Endothelial cell (in vitro differentiated cells): ENCODE measurements around the gene CCER1. TPM values are rescaled to one million over a fixed set of nuclear protein-coding genes. Genes with fewer than 3 reads are reported as not detected.

Experiments
- DNase-seq: peaks from one replicate; pipeline ENCODE4 v3.0.0; 2021; ENCODE audit warnings: low spot score
- H3K27ac Mint-ChIP-seq: one replicate; pipeline ENCODE4 v1.8.0; 2021; ENCODE audit warnings: mixed read lengths, inconsistent platforms; ENCODE audit not compliant: unreplicated experiment
- H3K27me3 Mint-ChIP-seq: one replicate; pipeline ENCODE4 v1.8.0; 2021; ENCODE audit warnings: mild to moderate bottlenecking, moderate library complexity, mixed read lengths, inconsistent platforms; ENCODE audit not compliant: unreplicated experiment
- H3K36me3 Mint-ChIP-seq: one replicate; pipeline ENCODE4 v1.8.0; 2021; ENCODE audit warnings: mild to moderate bottlenecking, low read depth, mixed read lengths, inconsistent platforms; ENCODE audit not compliant: unreplicated experiment
- H3K4me1 Mint-ChIP-seq: one replicate; pipeline ENCODE4 v1.8.0; 2021; ENCODE audit warnings: mild to moderate bottlenecking, mixed read lengths, inconsistent platforms; ENCODE audit not compliant: unreplicated experiment
- H3K4me3 Mint-ChIP-seq: one replicate; pipeline ENCODE4 v1.8.0; 2021; ENCODE audit warnings: mild to moderate bottlenecking, mixed read lengths, inconsistent platforms; ENCODE audit not compliant: unreplicated experiment
- H3K9me3 Mint-ChIP-seq: one replicate; pipeline ENCODE4 v1.8.0; 2021; ENCODE audit warnings: mixed read lengths, inconsistent platforms; ENCODE audit not compliant: unreplicated experiment
- CTCF ChIP-seq: fragments of 200-600 bp; sonication (generic); IDR thresholded peaks from one replicate; pipeline ENCODE4 v1.5.0; 2021; ENCODE audit warnings: antibody characterized with exemption; ENCODE audit not compliant: unreplicated experiment
- total RNA-seq: library from RNA; stranded (reverse); fragmentation: NEBNext Ultra II Directional; extraction: Animal tissue kit (Norgen Biotek cat#: 25700); gene quantifications from one replicate; pipeline ENCODE4 v1.2.1, GENCODE V29; 2021; ENCODE audit not compliant: unreplicated experiment

The CCER1 gene
- total RNA-seq, 1 donor from 2014 or later: not detected

GRCh38 chr12:90954428-90954827 lies 548 bp downstream of the CCER1 start:
- no peaks in the 10 kb centered on the region for H3K27me3 Mint-ChIP-seq
- TF ChIP-seq CTCF: no peak
- no peak overlapping the region for H3K4me3 Mint-ChIP-seq

GRCh38 chr12:90953956-90954421 lies 987 bp downstream of the CCER1 start:
- Mint-ChIP-seq H3K36me3 (no peaks in the 10 kb centered on the region), H3K27me3 (no peaks in the 10 kb centered on the region), H3K4me3 (no peak overlapping the region), H3K27ac (no peak overlapping the region), H3K4me1 (no peaks in the 10 kb centered on the region), H3K9me3 (no peaks in the 10 kb centered on the region)
- no peak for DNase-seq
- TF ChIP-seq CTCF: peak; percentile 46

More at GRCh38 chr12:90954428-90954827, 548 bp downstream of the CCER1 start:
- no peak overlapping the region for H3K27ac Mint-ChIP-seq
- H3K36me3 Mint-ChIP-seq: no peaks in the 10 kb centered on the region
- no peaks in the 10 kb centered on the region for H3K9me3 Mint-ChIP-seq
- DNase-seq: no peak
- no peaks in the 10 kb centered on the region for H3K4me1 Mint-ChIP-seq

GRCh38 chr12:90951432-90952105 lies 3.4 kb downstream of the CCER1 start:
- DNase-seq: no peak
- Mint-ChIP-seq H3K27ac (no peak overlapping the region), H3K4me1 (no peaks in the 10 kb centered on the region), H3K36me3 (no peaks in the 10 kb centered on the region), H3K4me3 (no peak overlapping the region), H3K27me3 (no peaks in the 10 kb centered on the region), H3K9me3 (no peaks in the 10 kb centered on the region)
- no peak for TF ChIP-seq CTCF

- no peak overlapping the region for H3K4me3 Mint-ChIP-seq
- H3K27me3 Mint-ChIP-seq: no peaks in the 10 kb centered on the region
- H3K9me3 Mint-ChIP-seq: no peaks in the 10 kb centered on the region
- no peaks in the 10 kb centered on the region for H3K4me1 Mint-ChIP-seq
- no peak for DNase-seq
- no peak for TF ChIP-seq CTCF
- no peak overlapping the region for H3K27ac Mint-ChIP-seq
- H3K36me3 Mint-ChIP-seq: no peaks in the 10 kb centered on the region
Measured at GRCh38 chr12:90947869-90948268, 7.1 kb downstream of the CCER1 start.

- no peak for DNase-seq
- peak; percentile 69 for TF ChIP-seq CTCF
Measured at GRCh38 chr12:90945070-90945649, 9.8 kb downstream of the CCER1 start.

More at GRCh38 chr12:90945070-90945649, 9.8 kb downstream of the CCER1 start:
- no peak overlapping the region for H3K4me3 Mint-ChIP-seq
- no peaks in the 10 kb centered on the region for H3K27me3 Mint-ChIP-seq
- no peaks in the 10 kb centered on the region for H3K4me1 Mint-ChIP-seq
- no peak overlapping the region for H3K27ac Mint-ChIP-seq
- H3K9me3 Mint-ChIP-seq: no peaks in the 10 kb centered on the region
- no peaks in the 10 kb centered on the region for H3K36me3 Mint-ChIP-seq
